ENCODE results near the gene NOS3. TPM values are rescaled to one million over a fixed set of nuclear protein-coding genes. Genes with fewer than 3 reads are reported as not detected.

Gene NOS3
- total and polyA plus RNA-seq, 9 of the 15 experiments (the other 6 are each of a cell fraction or from before 2014, with no cell fraction given), result 1.1 to 121 (median 23.6) TPM

- no peak for TF ChIP-seq HNRNPUL1 (IDR thresholded peaks at IDR 0.05; ENCODE audit: low read length)
These were observed 26.1 kb downstream of the NOS3 start (continued) for GRCh38 chr7:151016942-151017341.

- intact Hi-C loops (cut with micrococcal nuclease), result loop anchor here (10.0 kb wide), 1 partner anchor 157 kb away; no protein-coding TSS in a partner anchor
- peak overlapping the region; percentile 70 for H3K27ac ChIP-seq (ENCODE audit: extremely low read depth, low read depth, low read length)
- BruUV-seq (replicated peaks), result TSS peak; percentile 86
- no peaks in the 10 kb centered on the region for H3K9me3 ChIP-seq (replicated peaks; ENCODE audit: control insufficient read depth, insufficient read depth, low read depth, low read length)
- H3K4me1 ChIP-seq (replicated peaks in 1 of 2; ENCODE audit: control insufficient read depth in 2 of 2, insufficient read depth in 2 of 2, low read length in 2 of 2), result peaks cover 24 to 73% of the 10 kb centered on the region in 2 experiments
- H3K79me2 ChIP-seq (ENCODE audit: control insufficient read depth, insufficient read depth, low read length), result peaks cover 8% of the 10 kb centered on the region
- peaks cover 33% of the 10 kb centered on the region; the same call in 2 of the 3 replicates for H3K36me3 ChIP-seq (ENCODE audit: control insufficient read depth, insufficient read depth, low read length)
- peak; percentile 84 for FAIRE-seq
- peak overlapping the region; percentile 96 for H2AFZ ChIP-seq (ENCODE audit: low read depth, low read length)
- no peak; the same call in 2 of the 3 replicates for ATAC-seq
- POLR2A ChIA-PET, result interaction anchor here (0.5 to 14.3 kb wide), 8 partner anchors 8 to 1167 kb away, joined by 3 to 146 read pairs (median 4); partner anchors contain the start of gene ABCB8
- DNase-seq (ENCODE audit: extremely low read depth in 1 of 4, low spot score in 3 of 4), result no peak
- H3K9me1 ChIP-seq (ENCODE audit: control insufficient read depth, insufficient read depth, low read length), result no peaks in the 10 kb centered on the region
- CTCF ChIA-PET (ENCODE audit: low intra/inter-chr PET ratio), result interaction anchor here (0.7 to 1.3 kb wide), 4 partner anchors 53 to 120 kb away, joined by 3 to 6 read pairs (median 4); no protein-coding TSS in a partner anchor
- H4K20me1 ChIP-seq (replicated peaks; ENCODE audit: control insufficient read depth, insufficient read depth, low read length), result no peaks in the 10 kb centered on the region
- peak overlapping the region; percentile 40 for H3K4me3 ChIP-seq
- no peaks in the 10 kb centered on the region; a peak in 1 of 5 replicates for H3K27me3 ChIP-seq (ENCODE audit: control insufficient read depth in 2 of 2, insufficient read depth in 2 of 2, low read length in 2 of 2)
- peak overlapping the region; percentile 73 to 93 for H3K9ac ChIP-seq (ENCODE audit: insufficient read depth in 1 of 2, low read depth in 2 of 2, low read length in 2 of 2)
- 27% methylated on average over 13 of the region's 13 CpGs for WGBS (ENCODE audit: insufficient coverage, low coverage, missing lambda C conversion rate)
- in situ Hi-C loops (cut with MboI), result no loop called here
- H3K4me2 ChIP-seq (ENCODE audit: insufficient read depth, low read length), result peak overlapping the region; percentile 95
- TF ChIP-seq ZNF830 (CRISPR knock-in tag; IDR thresholded peaks at IDR 0.05) (0 out of 2 replicates have a peak, but pooled peaks have one; percentile 68), ZNF75A (CRISPR knock-in tag; IDR thresholded peaks at IDR 0.05) (0 out of 2 replicates have a peak, but pooled peaks have one; percentile 24), HDAC1 (IDR thresholded peaks at IDR 0.05) (0 out of 4 replicates have a peak, but pooled peaks of 1 of the 2 experiments have one; percentile 22), ARID4B (CRISPR knock-in tag; IDR thresholded peaks at IDR 0.05) (peak; percentile 41; the same call in 1 of the 2 replicates), ZC3H11A (IDR thresholded peaks at IDR 0.05; ENCODE audit: low read depth, low read length) (no peak), MNT (conservative IDR thresholded peaks at IDR 0.05) (no peak), MITF (IDR thresholded peaks at IDR 0.05) (no peak), HDGF (IDR thresholded peaks at IDR 0.05) (peak; percentile 57), ZBTB8A (IDR thresholded peaks at IDR 0.05; ENCODE audit: partially characterized antibody) (no peak), ETS2 (tag; IDR thresholded peaks at IDR 0.05; ENCODE audit: borderline replicate concordance, poor library complexity, severe bottlenecking) (no peak), KLF6 (CRISPR knock-in tag; IDR thresholded peaks at IDR 0.05; ENCODE audit: borderline replicate concordance) (0 out of 2 replicates have a peak, but pooled peaks have one; percentile 31)
These were observed 26.6 kb downstream of the NOS3 start for GRCh38 chr7:151017370-151017952.

Measured in K562 (cell line).